Suprapubic skin (tissue), 4 donors: ENCODE results near the gene RAB11FIP2. TPM values are rescaled to one million over a fixed set of nuclear protein-coding genes. Genes with fewer than 3 reads are reported as not detected.

Experiments used
- DNase-seq, 2 donors: peaks; one replicate each; pipeline ENCODE4 v3.0.0-alpha.2; 2019; ENCODE audit warnings: low spot score in 2 of 2
- H3K27ac ChIP-seq: fragments of 200-600 bp; sonication (generic); one replicate; pipeline ENCODE4 v1.5.1; 2019
- H3K27me3 ChIP-seq: fragments of 200-600 bp; sonication (generic); one replicate; pipeline ENCODE4 v1.5.1; 2019
- H3K36me3 ChIP-seq: fragments of 200-600 bp; sonication (generic); one replicate; pipeline ENCODE4 v1.5.1; 2019
- H3K4me1 ChIP-seq: fragments of 200-600 bp; sonication (generic); one replicate; pipeline ENCODE4 v1.5.1; 2019
- H3K4me3 ChIP-seq: fragments of 200-600 bp; sonication (generic); one replicate; pipeline ENCODE4 v1.5.1; 2019; ENCODE audit warnings: mild to moderate bottlenecking
- H3K9me3 ChIP-seq: fragments of 200-600 bp; sonication (generic); one replicate; pipeline ENCODE4 v1.5.1; 2019
- EP300 ChIP-seq: sonication (generic); formaldehyde crosslinking; IDR thresholded peaks from one replicate; pipeline ENCODE4 v1.6.1; 2017; ENCODE audit warnings: antibody characterized with exemption
- POLR2A ChIP-seq, 2 donors: fragments of 450-650 bp; IDR thresholded peaks; one replicate each; pipeline ENCODE4 v1.6.1; 2017; ENCODE audit warnings: antibody characterized with exemption in 2 of 2, mild to moderate bottlenecking in 2 of 2, moderate library complexity in 2 of 2
- POLR2AphosphoS5 ChIP-seq, 3 donors: sonication (generic); formaldehyde crosslinking; IDR thresholded peaks; one replicate each; pipeline ENCODE4 v1.6.1; 2017; ENCODE audit warnings: antibody characterized with exemption in 3 of 3
- WGBS: methylation state at CpG from one replicate; pipeline ENCODE4 v1.1.5; 2018; 5-methylcytosine and 5-hydroxymethylcytosine counted together
- total RNA-seq, 4 donors: library from RNA; depleted of rRNA; stranded (reverse); fragments of >200 nt; gene quantifications; one replicate each; pipeline ENCODE4 v1.1.0, GENCODE V29; 2016
- TF ChIP-seq, protein P1 (sequence below), 2 donors: fragments of 200-600 bp in 1 of 2; fragments of 450-650 bp in 1 of 2; sonication (generic) in 1 of 2; IDR thresholded peaks; one replicate each; pipeline ENCODE4 v1.5.1; 2016 to 2019; ENCODE audit warnings: antibody characterized with exemption in 2 of 2, mild to moderate bottlenecking in 1 of 2, moderate library complexity in 1 of 2

The RAB11FIP2 gene
- total RNA-seq, 4 donors from 2014 or later, result 10.2 to 29.0 (median 13.0) TPM

DNA sequence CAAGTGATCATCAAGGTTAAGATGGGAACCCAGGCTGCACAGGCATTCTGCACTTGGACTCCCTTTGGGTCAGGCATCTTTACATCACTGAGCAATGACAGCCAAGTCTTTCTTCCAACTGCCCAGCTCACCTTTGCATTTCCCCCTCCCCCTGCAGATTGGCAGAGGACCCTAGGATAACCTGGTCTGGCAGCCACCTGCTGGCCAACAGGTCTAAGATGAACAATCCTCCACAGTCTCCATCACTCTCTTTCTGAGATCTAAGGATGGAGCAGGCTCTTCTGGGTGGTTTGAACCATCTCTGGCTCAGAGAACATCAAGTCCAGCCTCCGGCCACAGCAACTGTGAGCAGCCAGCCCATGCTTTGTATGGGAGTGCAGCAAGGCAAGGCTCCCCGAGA is 75.8 kb downstream of the RAB11FIP2 start:
- TF ChIP-seq EP300 (no peak), POLR2A (IDR thresholded peaks at IDR 0.05) (no peak), POLR2AphosphoS5 (IDR thresholded peaks at IDR 0.05) (no peak)
- TF ChIP-seq, protein P1, sequence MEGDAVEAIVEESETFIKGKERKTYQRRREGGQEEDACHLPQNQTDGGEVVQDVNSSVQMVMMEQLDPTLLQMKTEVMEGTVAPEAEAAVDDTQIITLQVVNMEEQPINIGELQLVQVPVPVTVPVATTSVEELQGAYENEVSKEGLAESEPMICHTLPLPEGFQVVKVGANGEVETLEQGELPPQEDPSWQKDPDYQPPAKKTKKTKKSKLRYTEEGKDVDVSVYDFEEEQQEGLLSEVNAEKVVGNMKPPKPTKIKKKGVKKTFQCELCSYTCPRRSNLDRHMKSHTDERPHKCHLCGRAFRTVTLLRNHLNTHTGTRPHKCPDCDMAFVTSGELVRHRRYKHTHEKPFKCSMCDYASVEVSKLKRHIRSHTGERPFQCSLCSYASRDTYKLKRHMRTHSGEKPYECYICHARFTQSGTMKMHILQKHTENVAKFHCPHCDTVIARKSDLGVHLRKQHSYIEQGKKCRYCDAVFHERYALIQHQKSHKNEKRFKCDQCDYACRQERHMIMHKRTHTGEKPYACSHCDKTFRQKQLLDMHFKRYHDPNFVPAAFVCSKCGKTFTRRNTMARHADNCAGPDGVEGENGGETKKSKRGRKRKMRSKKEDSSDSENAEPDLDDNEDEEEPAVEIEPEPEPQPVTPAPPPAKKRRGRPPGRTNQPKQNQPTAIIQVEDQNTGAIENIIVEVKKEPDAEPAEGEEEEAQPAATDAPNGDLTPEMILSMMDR (IDR thresholded peaks at IDR 0.05), result no peak
- Histone ChIP-seq H3K27ac (no peak overlapping the region), H3K9me3 (no peaks in the 10 kb centered on the region), H3K4me3 (no peak overlapping the region), H3K4me1 (no peaks in the 10 kb centered on the region), H3K27me3 (no peaks in the 10 kb centered on the region), H3K36me3 (no peaks in the 10 kb centered on the region)
- DNase-seq, result no peak
- WGBS, result 93% methylated on average over 2 of the region's 2 CpGs

DNA sequence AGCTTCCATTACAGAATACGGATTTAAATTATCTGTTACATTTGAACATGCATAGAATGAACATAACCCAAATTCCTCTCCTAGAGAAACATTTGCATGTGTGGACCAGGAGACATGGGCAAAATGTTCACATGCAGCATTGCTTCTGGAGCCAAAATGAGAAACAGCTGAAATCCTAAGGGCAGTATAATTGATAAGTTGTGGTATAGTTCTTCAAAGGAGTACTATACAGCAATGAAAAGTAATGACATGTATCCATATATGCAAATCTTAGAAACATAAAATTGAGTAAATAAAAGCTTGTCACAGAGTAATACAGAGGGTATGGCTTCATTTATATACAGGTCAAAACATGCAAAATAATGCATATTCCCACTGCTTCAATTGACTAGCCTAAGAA is 77.1 kb downstream of the RAB11FIP2 start:
- DNase-seq, result no peak
- H3K4me1 ChIP-seq, result no peaks in the 10 kb centered on the region
- H3K27me3 ChIP-seq, result no peaks in the 10 kb centered on the region
- TF ChIP-seq, protein P1 (IDR thresholded peaks at IDR 0.05), result no peak
- TF ChIP-seq POLR2A (IDR thresholded peaks at IDR 0.05) (no peak), POLR2AphosphoS5 (IDR thresholded peaks at IDR 0.05) (no peak), EP300 (no peak)
- no peak overlapping the region for H3K4me3 ChIP-seq
- no peaks in the 10 kb centered on the region for H3K9me3 ChIP-seq
- no peak overlapping the region for H3K27ac ChIP-seq
- no peaks in the 10 kb centered on the region for H3K36me3 ChIP-seq
- 87% methylated on average over 1 of the region's 1 CpG for WGBS

DNA sequence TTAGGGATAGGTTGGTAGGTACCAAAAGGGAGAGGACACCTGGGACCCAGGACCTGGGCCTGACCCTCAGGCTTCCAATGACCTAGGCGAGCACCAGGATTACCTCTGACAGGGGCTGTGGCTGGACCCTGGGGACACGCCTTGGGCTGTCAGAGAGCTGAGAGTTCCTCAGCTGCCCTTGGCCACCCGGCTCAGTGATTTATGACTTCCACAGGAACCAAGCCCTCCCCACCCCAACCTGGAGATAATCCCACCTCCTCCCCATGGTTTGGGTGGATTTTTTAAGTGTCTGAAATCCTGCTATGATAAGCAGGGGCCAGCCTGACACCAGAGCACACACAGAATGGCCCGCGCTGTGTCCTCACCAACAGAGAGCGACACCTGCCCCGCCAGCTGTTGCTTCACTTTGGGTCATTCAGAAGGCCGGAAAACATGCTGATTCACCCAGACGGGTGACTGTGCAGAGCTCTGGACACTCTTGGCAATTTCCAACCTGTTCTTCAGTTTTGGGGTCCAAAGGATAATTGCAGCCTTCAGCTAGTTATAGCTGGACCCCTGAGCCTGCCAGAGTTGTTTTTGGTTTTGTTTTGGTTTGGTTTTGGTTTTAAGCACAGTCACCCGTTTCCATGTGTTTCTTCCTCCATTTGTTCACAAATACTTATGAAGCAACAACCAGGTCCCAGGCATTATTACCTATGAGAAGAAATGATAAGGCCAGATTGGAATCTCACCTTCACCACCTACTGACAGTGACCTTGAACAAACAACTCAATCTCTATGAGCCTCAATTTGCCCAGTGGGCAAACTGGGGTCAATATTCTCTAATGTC is 78.2 kb downstream of the RAB11FIP2 start:
- TF ChIP-seq POLR2A (IDR thresholded peaks at IDR 0.05) (no peak), EP300 (no peak), POLR2AphosphoS5 (IDR thresholded peaks at IDR 0.05) (no peak)
- TF ChIP-seq, protein P1 (IDR thresholded peaks at IDR 0.05), result no peak
- 87% methylated on average over 9 of the region's 10 CpGs for WGBS
- Histone ChIP-seq H3K27me3 (no peaks in the 10 kb centered on the region), H3K4me1 (no peaks in the 10 kb centered on the region), H3K4me3 (no peak overlapping the region), H3K9me3 (no peaks in the 10 kb centered on the region), H3K36me3 (no peaks in the 10 kb centered on the region), H3K27ac (no peak overlapping the region)
- DNase-seq, result no peak

DNA sequence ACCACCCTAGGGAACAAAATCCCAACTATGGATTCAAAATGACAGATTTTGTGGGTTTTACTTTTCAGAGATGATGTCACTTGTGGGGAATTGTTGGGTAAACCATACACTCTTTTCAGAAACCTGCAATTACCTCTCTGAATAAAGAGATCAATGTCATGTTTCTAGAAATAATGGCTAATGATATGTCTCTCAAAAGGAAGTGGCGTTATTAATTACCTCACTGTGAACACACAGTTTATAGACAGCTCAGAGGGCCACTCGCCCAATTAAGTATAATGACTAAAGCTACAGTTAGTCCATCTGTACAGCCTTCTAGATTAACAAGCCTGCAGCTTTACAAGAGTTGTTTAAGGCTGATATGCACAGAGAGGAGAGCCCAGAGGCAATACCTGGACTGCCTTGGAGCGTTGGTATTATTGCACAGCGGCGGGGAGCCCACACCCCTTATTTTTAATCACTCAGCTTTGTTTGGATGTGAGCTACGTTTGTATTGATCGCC is 79.5 kb downstream of the RAB11FIP2 start:
- TF ChIP-seq POLR2A (IDR thresholded peaks at IDR 0.05) (no peak), EP300 (no peak), POLR2AphosphoS5 (IDR thresholded peaks at IDR 0.05) (no peak)
- TF ChIP-seq, protein P1 (IDR thresholded peaks at IDR 0.05), result no peak
- no peaks in the 10 kb centered on the region for H3K36me3 ChIP-seq
- WGBS, result 76% methylated on average over 7 of the region's 7 CpGs
- no peaks in the 10 kb centered on the region for H3K9me3 ChIP-seq
- no peak overlapping the region for H3K27ac ChIP-seq
- H3K4me1 ChIP-seq, result no peaks in the 10 kb centered on the region
- no peak for DNase-seq
- no peak overlapping the region for H3K4me3 ChIP-seq
- H3K27me3 ChIP-seq, result no peaks in the 10 kb centered on the region

DNA sequence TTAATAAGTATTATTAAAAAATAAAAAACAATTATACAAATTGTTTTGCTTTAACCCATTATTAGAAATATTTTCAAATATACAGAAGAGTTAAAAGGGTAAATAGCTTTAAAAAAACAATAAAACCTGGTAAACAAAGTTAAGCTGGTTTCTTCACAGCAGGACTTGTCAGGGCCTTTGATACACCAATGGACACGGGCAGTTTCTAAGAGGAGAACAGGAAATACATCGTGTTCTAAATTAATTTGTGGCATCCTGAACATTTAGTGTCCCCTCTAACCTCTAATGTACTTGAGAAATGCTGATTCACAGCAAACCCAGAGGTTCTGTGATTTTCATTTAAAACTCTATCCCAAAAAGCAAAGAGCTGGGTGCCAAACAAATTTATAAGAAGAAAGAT is 80.8 kb downstream of the RAB11FIP2 start:
- H3K27me3 ChIP-seq, result no peaks in the 10 kb centered on the region
- DNase-seq, result no peak
- H3K27ac ChIP-seq, result no peak overlapping the region
- no peaks in the 10 kb centered on the region for H3K4me1 ChIP-seq
- no peak overlapping the region for H3K4me3 ChIP-seq
- no peaks in the 10 kb centered on the region for H3K36me3 ChIP-seq
- TF ChIP-seq EP300 (no peak), POLR2AphosphoS5 (IDR thresholded peaks at IDR 0.05) (no peak)
- 75% methylated on average over 2 of the region's 2 CpGs for WGBS
- no peaks in the 10 kb centered on the region for H3K9me3 ChIP-seq
